Nephron progenitor cell (in vitro differentiated cells): ENCODE measurements around the gene WASF3.
"Not testable (repeated sequence)": the region's sequence is repeated elsewhere in the genome, so short reads cannot be mapped to it uniquely, and the experiment has no call there.

Source experiments
- DNase-seq: peaks from one replicate; pipeline ENCODE4 v3.0.0; 2021
- H3K27ac Mint-ChIP-seq: 2 replicates; pipeline ENCODE4 v1.8.0; 2021; ENCODE audit warnings: mild to moderate bottlenecking, moderate library complexity, mixed read lengths
- H3K27me3 Mint-ChIP-seq: 2 replicates; pipeline ENCODE4 v1.8.0; 2021; ENCODE audit warnings: mild to moderate bottlenecking, low read depth, mixed read lengths; ENCODE audit not compliant: poor library complexity
- H3K36me3 Mint-ChIP-seq: 2 replicates; pipeline ENCODE4 v1.8.0; 2021; ENCODE audit warnings: low read depth, mixed read lengths
- H3K4me1 Mint-ChIP-seq: 2 replicates; pipeline ENCODE4 v1.8.0; 2021; ENCODE audit warnings: mixed read lengths
- H3K4me3 Mint-ChIP-seq: 2 replicates; pipeline ENCODE4 v1.8.0; 2021; ENCODE audit warnings: mild to moderate bottlenecking, moderate library complexity, mixed read lengths
- H3K9me3 Mint-ChIP-seq: 2 replicates; pipeline ENCODE4 v1.8.0; 2021; ENCODE audit warnings: mild to moderate bottlenecking, moderate library complexity, mixed read lengths
- CTCF ChIP-seq: fragments of 200-600 bp; sonication (generic); IDR thresholded peaks from 2 replicates; pipeline ENCODE4 v1.5.0; 2021; ENCODE audit warnings: antibody characterized with exemption

Gene WASF3

GRCh38 chr13:26621731-26622401, 64.4 kb downstream of the WASF3 start:
- Mint-ChIP-seq H3K36me3 (peaks cover 97% of the 10 kb centered on the region), H3K27ac (peak overlapping the region; percentile 65), H3K4me1 (peaks cover 5% of the 10 kb centered on the region), H3K27me3 (no peaks in the 10 kb centered on the region), H3K9me3 (peaks cover 38% of the 10 kb centered on the region), H3K4me3 (no peak overlapping the region)
- no peak for DNase-seq
- TF ChIP-seq CTCF: no peak

DNA sequence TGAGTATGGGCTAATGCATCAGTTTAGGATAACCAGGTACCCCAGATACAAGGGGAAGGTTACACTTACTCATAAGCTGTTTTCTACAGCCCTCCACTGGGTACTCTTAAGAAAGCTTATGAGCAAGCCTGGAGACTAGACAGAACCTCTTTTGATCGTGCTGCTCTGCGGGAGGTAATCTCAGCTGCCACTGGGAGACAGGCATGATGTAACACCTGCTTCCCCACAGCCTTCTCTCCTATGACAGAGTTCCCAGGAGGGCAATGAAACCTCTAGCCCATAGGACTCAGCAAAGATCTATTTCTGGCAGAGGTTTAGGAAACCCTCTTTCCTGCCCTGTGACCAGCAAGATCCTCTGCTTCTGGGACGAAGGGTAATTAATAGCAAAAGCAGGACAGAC, 65.6 kb downstream of the WASF3 start:
- H3K9me3 Mint-ChIP-seq: peaks cover 38% of the 10 kb centered on the region

GRCh38 chr13:26624572-26624971, 67.1 kb downstream of the WASF3 start:
- DNase-seq: no peak
- no peak for TF ChIP-seq CTCF
- Mint-ChIP-seq H3K27ac (no peak overlapping the region), H3K4me3 (no peak overlapping the region), H3K36me3 (peaks cover 95% of the 10 kb centered on the region), H3K4me1 (peaks cover 5% of the 10 kb centered on the region), H3K9me3 (peaks cover 42% of the 10 kb centered on the region), H3K27me3 (no peaks in the 10 kb centered on the region)

More for the DNA sequence above, 65.6 kb downstream of the WASF3 start:
- Mint-ChIP-seq H3K4me3 (no peak overlapping the region), H3K4me1 (peaks cover 5% of the 10 kb centered on the region), H3K36me3 (peaks cover 95% of the 10 kb centered on the region), H3K27ac (no peak overlapping the region), H3K27me3 (no peaks in the 10 kb centered on the region)
- no peak for TF ChIP-seq CTCF
- DNase-seq: no peak

DNA sequence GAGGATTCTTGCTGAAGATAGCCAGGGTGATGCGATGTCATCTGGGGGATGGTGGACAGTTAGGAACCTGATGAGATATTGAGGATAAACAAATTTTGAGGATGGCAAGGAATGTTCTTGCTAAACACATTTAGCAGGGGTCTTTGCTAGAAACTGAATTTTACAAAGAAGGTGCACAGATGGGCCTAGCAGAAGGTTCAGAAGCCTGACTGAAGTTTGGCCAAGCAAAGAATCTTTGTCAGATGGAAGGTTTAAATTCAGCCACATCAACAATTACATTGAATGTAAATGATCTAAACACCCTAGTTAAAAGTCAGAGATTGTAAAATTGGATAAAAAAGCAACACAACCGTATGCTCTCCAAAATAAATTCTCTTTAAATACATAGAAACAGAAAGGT, 68.8 kb downstream of the WASF3 start:
- no peak for DNase-seq
- no peak for TF ChIP-seq CTCF
- peaks cover 98% of the 10 kb centered on the region for H3K36me3 Mint-ChIP-seq
- H3K27me3 Mint-ChIP-seq: no peaks in the 10 kb centered on the region
- H3K4me3 Mint-ChIP-seq: no peak overlapping the region
- peak overlapping the region; percentile 58 for H3K27ac Mint-ChIP-seq
- H3K4me1 Mint-ChIP-seq: peaks cover 5% of the 10 kb centered on the region
- peaks cover 59% of the 10 kb centered on the region for H3K9me3 Mint-ChIP-seq

DNA sequence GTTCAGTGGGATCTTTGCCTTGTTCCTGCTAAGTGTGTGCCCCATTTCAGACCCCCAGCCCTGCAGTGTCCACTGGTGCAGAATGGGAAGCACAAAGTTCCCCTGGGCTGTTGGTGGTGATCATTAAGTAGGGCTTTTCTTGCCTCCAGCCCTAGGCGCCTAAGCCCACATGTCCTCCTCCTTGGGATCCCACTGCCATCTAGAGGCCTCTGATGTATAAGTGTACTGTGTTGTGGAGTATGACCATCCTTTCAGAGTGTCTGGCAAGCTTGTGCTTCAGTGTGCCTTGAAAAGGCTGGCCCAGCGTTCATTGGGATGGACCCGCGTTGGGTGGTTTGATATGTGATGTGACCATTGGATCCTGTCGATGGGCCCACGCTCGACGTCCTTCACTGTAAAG, 71.2 kb downstream of the WASF3 start:
- TF ChIP-seq CTCF: no peak
- DNase-seq: no peak
- Mint-ChIP-seq H3K9me3 (peaks cover 72% of the 10 kb centered on the region), H3K27me3 (no peaks in the 10 kb centered on the region), H3K4me1 (no peaks in the 10 kb centered on the region), H3K36me3 (peaks cover 98% of the 10 kb centered on the region), H3K27ac (no peak overlapping the region), H3K4me3 (no peak overlapping the region)

DNA sequence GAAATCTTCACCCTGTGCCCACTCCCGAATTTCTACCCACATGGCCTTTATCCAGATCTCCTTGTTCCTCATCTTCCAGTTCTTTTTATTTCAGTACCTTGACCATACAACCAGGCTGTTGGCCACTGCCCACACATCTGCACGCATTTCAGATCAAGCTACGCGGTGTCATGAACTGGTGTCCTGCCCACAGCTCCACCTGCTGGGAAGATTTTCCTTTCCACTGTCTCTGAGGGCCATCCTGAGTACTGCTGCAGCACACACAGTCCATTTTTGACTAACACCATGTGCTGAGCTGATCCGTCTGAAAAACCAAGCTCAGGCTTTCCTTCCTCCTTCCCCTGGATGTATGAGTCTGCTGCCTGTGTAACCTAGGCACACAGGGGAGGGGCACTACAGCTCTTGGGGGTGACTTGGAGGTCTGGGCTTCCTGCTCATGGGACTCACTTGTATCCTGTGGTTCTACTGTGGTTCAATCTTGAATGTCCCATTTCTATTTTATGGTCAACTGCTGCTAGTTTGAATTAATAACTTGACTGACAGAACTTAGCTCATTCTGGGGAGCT, 71.9 kb downstream of the WASF3 start:
- DNase-seq: no peak
- Mint-ChIP-seq H3K27ac (peak overlapping the region; percentile 57), H3K9me3 (peaks cover 72% of the 10 kb centered on the region), H3K4me1 (no peaks in the 10 kb centered on the region), H3K27me3 (no peaks in the 10 kb centered on the region), H3K4me3 (no peak overlapping the region), H3K36me3 (peaks cover 98% of the 10 kb centered on the region)
- no peak for TF ChIP-seq CTCF

DNA sequence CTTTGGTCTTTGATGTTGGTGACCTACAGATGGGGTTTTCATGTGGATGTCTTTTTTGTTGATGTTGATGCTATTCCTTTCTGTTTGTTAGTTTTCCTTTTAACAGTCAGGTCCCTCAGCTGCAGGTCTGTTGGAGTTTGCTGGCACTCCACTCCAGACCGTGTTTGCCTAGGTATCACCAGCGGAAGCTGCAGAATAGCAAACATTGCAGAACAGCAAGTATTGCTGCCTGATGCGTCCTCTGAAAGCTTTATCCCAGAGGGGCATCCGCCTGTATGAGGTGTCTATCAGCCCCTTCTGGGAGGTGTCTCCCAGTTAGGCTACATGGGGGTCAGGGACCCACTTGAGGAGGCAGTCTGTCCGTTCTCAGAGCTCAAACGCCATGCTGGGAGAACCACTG, 78.2 kb downstream of the WASF3 start:
- not testable (repeated sequence) for H3K4me3 Mint-ChIP-seq, H3K27ac Mint-ChIP-seq, DNase-seq, H3K27me3 Mint-ChIP-seq, H3K4me1 Mint-ChIP-seq
- peaks cover 95% of the 10 kb centered on the region for H3K36me3 Mint-ChIP-seq
- H3K9me3 Mint-ChIP-seq: peaks cover 87% of the 10 kb centered on the region

DNA sequence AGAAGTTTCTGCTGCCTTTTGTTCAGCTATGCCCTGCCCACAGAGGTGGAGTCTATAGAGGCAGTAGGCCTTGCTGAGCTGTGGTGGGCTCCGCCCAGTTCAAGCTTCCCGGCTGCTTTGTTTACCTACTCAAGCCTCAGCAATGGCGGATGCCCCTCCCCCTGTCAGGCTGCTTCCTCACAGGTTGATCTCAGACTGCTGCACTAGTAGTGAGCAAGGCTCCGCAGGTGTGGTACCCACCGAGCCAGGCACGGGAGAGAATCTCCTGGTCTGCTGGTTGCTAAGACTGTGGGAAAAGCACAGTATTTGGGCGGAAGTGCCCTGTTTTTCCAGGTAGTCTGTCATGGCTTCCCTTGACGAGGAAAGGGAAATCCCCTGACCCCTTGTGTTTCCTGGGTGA, 78.6 kb downstream of the WASF3 start:
- H3K4me3 Mint-ChIP-seq, DNase-seq, H3K27ac Mint-ChIP-seq, H3K4me1 Mint-ChIP-seq, H3K27me3 Mint-ChIP-seq: not testable (repeated sequence)
- Mint-ChIP-seq H3K9me3 (peaks cover 82% of the 10 kb centered on the region), H3K36me3 (peaks cover 92% of the 10 kb centered on the region)
